GM19372 (cell line): ENCODE data around the gene ACSS1.
A peak's percentile ranks its signal among the peaks of the same experiment; 100 is the strongest.

Experiments used
- ATAC-seq: cut with Tn5 transposase; IDR thresholded peaks from one replicate; pipeline ENCODE4 v1.9.1; 2021; ENCODE audit warnings: mild to moderate bottlenecking, low read depth, moderate library complexity; ENCODE audit not compliant: unreplicated experiment

ACSS1 gene

DNA sequence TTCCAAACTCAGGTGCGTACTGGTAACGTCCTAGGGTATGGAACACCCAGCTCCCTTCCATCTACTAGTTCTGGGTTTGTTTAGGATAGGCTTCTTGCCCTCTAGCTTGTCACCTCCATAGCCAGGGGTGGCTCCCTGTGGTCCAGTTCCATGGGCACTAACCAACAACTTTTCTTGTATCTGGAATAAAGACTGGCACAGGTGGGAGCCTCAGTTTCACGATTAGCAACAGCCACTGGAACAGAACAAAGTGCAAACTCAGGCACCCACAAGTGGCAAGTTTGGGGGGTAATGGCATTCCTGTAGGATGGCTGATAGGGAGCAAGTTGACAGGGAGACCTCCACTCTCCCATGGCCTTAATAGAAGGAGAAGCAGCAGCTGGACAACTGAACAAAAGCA is 59.8 kb downstream of the ACSS1 start:
- ATAC-seq, result no peak

DNA sequence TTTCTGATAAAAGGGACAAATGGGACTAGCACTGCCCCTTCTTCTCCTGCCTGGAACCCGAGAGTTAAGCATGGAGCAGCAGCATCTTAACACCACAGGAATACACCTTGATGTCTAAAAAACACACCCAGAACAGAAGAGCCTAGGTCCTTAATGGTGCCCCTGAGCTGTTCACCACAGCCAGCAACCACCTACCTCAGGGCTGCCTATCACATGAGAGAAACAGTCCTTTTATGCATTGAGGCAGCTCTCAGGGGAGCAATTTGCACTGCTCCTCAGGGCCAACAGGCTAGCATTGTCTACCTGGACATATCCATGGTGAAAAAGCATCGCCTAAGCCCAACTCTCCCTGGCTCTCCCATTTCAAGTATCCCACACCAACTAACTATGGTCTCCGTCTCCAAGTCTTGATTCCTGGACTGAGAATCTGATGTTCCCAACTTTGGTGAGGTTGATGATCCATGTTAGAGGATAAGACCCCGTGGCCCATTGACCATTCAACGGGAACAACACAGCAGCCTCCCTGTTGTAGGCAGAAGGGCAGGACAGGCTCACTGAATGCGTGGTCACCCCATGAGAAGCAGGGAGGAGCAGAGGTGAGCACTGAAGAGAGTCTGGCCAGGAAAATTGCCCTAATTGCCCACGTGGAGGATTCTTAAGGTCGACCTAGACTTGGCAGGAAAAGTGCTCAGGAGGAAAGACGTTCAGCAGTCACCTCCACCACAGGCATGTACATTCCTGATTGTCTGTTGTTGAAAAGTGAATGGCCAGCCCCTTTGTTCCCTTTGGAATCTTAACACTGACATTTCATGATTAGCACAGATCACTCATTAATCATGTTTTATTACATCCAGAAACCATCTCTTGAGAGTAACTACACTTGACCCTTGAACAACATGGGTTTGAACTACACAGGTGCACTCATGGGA is 61.2 kb downstream of the ACSS1 start:
- ATAC-seq, result no peak

DNA sequence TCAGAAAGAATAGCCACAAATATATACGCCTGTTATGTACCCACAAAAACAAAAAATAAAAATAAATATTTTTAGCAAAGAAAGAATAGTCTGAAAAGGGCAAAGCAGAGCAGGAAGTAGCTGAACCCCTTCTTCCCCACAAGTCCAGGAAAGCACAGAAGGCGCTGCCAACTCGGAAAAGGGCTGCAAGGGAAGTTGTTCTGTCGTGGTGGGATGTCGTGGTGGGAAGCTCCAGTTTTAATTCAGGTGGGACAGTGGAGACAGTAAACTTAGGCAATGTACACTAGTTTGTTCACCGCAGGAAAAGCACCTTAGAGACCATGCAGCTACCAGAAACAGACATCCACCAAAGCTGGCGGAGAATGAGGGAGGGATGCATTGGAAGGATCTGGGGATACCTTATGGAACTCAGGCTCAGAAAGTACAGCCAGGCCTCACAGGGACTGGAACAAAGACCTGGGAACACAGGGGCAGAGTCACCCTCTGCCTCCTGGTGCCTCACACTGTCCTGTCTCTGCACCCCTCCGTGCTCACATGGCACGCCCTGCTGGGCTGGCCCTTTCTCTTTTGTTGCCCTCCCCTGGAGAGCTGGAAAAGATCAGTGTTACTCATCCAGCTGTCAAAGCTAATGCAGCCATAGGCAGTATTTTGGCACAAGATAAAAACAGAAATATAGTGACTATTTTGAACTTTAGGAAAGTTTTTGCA is 62.0 kb downstream of the ACSS1 start:
- no peak for ATAC-seq

DNA sequence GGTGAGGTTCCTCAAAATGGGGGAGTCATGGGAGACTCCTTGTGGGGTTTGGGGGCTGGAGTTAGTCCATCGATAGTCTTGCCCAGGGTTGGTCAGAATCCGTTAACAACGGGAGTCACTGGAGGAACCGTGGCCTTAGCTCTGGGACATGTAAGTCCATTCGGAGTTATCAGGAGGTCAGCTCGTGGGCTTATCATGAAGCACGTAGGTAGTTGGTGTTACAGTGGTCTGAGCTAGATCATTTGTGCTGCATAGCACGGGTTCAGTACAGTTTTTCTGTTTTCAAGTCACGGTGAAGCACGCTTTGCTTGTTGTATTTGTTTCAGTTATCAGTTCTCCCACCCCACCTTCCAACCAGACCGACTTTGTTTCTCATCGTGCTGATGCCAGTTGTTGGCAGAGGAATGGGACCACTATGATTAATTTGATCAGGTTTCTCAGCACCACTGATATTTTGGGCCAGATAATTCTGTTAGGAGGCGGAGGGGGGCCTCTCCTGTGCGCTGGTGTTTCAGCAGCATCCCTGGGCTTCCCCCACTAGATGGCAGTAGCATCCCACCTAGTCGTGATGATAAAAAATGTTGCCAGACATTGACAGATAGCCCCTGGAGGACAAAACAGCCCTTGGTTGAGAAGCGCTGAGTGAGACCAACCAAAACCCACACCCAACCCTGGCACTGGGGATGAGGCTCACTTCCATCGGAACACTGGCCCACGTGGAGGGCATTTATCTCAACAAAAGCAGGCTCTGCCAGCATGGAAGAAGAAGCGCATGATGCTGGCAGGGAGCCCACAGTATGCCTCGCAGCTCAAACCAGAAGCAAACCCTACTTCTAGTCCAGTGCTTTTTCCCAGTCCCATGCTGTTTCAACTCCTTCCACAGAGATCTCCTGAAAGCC is 63.2 kb downstream of the ACSS1 start:
- no peak for ATAC-seq

DNA sequence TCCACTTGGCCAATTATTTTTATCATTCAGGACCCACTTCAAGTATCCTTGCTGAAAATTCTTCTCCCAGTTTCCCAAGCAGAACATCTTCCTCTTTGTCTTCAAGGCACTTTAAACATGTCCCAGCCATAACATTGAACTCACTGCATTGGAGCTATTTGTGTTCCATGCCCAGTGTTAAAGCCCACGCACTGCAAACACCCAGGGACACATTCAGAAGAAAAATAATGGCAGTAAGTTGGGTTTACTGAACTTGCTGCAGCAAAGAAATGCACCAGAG is 63.8 kb downstream of the ACSS1 start:
- no peak for ATAC-seq

DNA sequence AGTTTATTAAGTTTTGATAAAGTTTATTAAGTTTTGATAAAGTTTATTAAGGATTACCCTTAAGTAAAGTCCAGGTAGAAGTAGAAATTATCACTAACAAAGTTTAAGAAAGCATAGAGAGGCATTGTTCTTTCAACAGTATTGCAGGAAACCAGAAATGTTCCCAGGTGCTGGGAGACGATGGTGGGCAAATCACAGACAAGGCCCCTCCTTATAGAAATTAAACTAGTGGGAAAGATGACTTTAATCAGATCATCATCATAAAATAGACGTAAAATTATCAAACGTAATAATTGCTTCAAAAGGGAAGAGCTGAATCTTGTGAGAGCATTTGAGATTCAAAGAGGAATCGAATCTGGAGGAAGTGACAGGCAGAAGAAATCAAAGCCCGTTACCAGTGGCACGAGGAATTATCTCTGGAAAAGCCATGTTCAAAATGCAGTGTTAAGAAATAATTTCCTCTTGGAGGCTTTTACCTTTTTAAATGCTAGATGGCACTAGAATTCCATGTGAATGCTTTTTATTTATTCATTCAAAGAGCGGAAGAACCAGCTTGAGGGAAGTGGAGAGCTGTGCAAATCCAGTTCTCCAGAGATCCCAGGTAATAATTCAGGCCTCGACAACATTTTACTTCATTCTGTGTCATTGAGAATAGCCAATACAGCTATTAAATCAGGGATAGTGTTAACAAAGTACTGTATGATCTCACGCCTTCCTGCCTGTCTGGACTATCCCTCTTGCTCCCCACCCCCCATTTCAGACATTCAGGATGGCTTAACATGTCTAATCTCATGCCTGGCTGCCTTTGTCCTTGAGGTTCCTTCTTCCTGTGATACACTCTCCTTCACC is 64.4 kb downstream of the ACSS1 start:
- ATAC-seq, result no peak

DNA sequence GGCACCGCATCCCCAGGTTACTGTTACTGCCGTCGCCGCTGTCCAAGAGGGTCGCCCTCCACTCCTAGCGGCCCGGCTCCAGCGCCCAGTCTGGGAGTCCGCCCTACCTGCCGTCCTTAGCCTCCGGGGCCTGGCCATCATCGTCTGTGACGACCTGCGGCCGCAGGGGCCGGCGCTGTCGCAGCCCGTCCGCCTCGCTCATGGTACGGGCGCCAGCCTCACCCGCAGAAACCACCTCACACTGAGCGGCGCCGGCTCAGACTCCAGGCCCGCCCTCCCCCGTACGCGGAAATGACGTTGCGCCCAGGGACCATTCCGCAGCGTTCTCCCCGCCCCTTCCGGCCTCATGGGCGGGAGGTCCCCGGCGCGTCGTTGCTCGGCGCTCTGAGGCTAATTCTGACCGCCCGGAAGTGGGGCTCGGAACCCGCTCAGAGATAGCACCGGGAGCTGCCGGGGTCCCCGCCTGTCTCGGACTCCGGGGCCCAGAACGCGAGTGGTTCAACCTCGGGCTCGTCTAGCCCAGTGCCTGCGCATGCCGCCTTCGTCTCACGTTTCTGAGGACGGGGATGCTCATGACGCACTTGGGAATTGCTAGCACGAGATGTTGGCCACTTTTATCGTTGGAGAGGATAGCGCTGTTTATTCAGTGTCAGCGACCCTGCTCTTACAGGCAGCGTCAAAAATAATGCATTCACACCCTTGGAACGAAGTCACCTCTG is 65.3 kb downstream of the ACSS1 start, which contains the start of gene APMAP:
APMAP (minus strand) TSS at position 265 of the 719 bp plus-strand sequence; CDS start at position 202, 63 bp downstream.
- peak; percentile 94 for ATAC-seq

DNA sequence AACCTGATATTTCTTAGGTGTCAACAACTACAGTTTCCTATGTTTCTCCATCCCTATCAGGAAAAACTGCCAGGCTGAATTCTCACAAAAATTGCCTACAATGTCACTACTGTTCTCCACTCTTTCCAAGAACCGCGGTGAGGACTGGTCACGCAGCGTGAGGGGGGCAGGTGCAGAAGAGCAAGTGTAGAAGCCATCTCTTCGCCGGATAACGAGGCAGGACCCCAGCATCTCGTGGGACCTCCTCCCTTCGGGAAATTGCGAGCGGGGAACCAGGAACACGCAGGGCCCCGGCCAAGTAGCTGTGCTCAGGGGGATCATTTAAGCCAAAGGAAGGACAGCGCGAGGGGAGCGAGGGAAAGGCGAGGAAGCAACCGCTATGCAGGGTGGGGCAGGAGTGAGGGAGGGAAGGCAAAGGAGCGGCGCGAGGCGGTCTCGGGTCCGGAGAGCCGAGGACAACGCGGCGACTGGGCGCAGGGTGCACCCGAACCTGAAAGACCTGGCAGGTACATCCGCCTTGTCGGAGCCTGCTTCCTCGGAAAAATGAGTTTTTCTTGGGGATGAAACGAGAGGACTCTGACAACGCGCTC is 65.9 kb downstream of the ACSS1 start:
- ATAC-seq, result peak; percentile 23

DNA sequence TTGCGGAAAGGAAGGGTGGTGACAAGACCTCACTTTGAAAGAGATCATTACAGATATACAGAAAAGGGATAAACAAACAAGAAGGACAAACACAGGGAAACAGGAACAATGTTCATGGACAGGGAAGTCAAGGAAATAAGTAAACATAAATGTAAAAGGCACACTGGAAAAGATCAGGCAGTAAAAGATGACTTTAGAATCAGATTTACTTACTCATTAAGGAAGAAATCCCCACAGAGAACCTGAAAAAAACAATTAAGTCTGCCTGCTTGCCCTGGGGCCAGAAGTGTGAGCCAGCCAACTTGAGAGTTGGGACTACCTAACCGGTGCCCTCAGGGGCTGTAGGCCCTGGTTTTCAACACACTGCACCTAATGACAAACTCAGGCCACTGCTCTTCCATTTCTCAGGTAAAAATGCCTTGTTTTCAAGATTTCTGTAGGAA is 67.1 kb downstream of the ACSS1 start:
- no peak for ATAC-seq

DNA sequence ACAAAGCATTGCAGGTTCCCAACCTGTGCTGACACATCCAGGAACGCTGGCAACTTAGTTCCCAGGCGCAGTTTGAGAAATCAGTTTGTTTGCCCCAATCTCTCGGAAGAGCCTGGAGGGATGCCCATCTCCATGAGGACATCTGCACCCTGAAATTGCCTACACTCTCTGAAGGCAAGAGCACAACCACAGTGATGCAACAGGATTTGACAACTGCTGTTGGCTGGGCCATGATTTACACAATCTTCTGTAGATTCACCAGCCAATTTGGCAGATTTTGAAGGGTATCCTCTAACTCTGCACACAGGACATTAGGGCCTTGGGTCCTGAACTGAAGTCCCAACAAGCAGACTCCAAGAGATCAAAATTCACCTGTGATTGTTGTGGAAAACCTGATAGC is 68.8 kb downstream of the ACSS1 start:
- no peak for ATAC-seq

DNA sequence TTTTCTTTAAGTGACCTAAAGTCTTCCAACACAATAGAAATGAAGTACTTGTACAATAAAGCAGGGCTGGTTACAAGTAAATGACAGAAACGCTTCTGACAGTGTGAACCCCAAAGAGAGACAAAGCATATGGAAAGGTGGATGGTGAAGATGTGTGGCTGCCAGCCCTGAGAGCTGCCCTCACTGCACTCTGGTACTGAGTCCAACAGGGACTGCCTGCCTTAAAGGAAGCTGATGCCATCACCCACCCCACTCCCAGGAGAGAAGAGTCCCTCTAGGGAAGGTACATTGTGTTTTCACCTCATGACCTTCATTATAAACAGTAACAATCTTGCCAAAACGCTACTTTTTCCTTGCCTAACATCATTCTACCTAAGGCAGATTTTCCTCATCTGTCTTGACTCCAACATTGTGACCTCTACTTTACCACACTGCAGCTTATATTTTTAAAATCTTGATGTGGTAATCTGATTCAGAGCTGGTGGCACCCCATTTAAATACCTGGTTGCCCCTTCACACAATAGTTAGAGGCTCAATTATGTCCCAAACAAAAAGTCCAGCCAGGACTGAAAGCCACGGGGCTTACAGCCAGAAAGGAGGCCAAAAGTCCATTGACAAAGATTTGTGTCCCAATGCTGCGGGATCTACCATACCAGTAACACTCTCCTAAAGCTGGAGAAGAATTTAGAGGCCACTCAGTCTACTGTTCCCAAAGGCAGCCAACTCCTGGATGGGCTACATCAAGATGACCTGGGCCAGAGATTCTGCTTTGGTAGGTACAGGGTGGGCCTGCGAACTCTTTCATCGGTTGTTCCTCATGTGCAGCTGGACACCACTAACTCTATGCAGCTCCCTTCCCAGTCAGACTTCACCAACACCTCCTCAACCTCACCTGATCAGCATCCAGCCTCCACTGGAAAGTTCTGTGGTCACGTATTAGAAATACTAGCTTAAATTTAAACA is 69.8 kb downstream of the ACSS1 start:
- ATAC-seq, result no peak

DNA sequence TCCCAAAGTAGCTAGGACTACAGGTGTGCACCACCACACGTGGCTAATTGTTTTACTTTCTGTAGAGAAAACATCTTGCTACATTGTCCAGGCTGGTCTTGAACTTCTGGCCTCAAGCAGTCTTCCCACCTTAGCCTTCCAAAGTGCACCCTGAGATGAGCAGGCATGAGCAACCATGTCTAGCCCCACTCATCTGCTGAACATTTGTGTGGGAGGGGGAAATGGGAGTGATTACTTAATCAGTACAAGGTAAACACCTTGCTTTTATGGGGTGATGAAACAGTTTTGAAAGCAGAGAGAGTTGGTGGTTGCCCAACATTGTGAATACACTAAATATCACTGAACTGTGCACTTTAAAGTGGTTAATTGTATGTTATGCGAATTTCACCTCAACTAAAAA is 70.7 kb downstream of the ACSS1 start:
- no peak for ATAC-seq

DNA sequence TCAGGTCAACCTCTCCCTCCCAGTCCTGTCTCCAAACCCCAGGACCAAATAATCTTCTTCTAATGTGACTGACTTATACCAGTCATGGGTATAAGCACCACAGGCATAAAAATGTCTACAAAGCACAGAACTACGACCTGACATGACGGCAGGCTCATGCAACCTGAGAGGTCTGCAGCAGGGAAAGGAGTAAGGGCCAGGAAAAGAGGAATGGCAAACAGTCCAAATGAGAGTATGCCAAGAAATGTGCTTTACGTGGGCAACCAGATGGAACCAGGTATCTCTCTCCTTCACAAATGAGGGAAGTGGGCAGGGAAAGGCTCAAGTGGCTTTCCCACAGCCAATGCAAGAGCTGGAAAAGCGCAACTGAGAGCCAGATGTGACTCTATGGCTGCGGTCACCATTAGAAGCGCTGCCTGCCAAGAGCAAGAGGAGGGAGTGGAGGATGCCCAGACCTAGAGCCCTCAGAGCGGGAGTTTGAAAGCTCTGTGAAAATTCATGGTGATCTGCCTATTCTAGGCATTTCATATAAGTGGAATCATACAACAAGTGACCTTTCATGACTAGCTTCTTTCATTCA is 71.4 kb downstream of the ACSS1 start:
- no peak for ATAC-seq

DNA sequence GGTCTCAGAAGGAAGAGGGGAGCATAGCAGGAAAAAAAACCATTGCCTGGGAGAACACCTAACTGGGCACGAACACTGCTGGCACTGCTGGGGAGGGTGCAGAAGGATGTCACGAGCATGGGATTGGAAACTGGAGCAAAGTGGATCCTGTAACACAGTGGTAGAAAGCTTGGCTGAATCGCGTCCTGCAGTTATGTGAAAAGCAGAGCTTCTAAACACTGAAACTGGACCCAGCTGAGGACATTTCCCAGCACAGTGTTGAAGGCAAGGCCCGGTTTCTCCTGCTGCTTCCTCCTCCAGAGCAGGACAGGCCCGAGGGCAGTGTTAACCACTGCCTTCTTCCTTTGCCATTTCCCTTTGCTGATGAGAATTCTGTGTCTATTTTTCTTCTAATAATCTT is 72.1 kb downstream of the ACSS1 start:
- no peak for ATAC-seq

DNA sequence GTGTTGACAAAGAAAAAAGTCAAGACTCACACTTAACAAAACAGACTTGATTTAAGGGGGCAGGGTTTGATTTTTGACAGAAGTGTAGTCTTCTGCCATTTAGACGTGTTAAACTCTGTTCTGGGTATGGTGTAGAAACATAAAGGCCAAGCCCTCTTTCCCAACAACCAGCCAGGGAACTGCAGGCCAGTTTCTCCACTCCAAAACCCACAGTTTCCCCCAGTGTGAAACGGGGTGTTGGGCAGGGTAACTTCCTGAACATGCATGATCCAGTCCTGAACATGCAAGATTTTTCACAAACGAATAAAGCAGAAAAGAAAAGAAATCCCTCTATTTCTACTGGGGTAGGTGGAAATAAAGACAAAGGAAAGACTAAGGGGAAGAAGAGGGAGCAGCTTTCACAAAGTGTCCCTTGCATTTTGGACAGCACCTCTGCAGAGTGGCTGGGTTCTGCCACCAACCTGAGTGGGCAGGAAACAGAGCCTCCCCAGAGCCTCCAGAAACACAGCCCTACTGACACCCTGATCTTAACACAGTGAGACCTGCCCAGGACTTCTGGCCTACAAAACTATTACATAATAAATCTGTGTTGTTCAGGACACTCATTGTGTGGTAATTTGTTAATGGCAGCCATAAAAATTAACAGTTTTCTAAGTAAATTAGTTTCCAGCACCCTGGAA is 72.8 kb downstream of the ACSS1 start:
- no peak for ATAC-seq

DNA sequence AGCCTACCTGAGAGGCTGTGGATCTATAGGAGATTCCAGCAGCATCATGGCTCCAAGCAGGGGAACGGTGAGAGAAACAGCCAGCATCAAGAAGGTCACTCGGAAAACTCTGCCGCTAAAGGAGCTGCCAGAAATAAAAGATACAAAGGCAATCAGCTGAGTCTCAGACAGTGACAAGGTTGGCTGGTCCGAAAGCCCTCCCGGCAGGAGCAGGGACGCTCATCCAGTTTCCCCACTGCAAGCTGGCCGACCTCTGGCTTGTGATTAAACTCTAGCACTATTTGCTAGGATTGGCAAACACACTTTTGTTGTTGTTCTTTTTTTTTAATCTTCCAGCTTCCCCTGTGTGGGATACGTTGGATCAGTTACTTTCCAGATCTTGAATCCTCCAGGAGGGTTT is 74.0 kb downstream of the ACSS1 start:
- no peak for ATAC-seq

DNA sequence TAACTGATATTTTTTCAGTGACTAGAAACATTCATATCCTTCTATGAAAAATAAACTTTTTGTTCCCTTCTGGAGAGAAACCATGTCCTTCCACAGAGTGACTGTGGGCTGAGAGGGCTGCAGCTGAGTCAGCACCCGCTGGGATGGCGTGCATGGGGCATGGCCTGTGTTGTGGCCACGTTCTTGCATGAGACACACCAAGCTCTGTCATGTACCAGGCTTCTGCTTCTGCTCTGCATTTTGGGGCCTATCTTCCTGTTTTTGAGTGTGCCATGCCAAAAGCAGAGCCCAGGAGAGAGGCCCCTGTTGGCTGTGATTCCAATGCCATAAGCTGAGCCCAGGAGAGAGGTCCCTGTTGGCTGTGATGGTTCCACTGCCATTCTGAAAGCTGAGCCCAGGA is 76.1 kb downstream of the ACSS1 start:
- no peak for ATAC-seq
